ENCODE results near the gene P2RX6. TPM values are rescaled to one million over a fixed set of nuclear protein-coding genes. Genes with fewer than 3 reads are reported as not detected.
A peak's percentile ranks its signal among the peaks of the same experiment; 100 is the strongest.

P2RX6 gene
- total RNA-seq, 1 donor from 2014 or later: 11.0 TPM

DNA sequence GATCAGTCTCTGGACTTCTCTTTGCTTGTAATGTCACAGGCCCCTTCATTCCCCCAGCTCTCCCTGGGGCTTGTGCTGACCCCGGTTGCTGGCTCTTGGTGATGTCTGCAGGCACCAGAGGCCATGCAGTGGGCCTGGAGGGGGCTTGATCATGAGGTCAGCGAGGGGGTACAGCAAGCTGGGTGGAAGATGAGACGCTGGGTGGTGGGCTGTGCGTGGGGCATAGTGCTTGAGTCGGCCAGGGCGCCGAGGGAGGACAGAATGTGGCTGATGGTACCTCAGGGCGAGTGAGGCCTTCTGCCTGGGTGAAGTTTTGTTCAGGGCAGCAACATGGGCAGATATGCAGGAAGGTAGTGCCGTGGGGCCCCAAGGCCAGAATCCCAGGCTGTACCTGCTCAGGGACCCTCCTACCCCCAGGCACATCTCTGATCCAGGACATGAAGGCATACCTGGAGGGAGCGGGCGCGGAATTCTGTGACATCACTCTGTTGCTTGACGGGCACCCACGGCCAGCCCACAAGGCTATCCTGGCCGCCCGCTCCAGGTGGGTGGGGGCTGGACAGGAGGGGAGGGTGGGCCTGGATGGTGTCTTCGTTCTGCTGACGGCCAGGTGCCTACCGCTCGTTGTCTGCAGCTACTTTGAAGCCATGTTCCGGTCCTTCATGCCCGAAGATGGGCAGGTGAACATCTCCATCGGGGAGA lies 19.5 kb upstream of the P2RX6 start:
- Histone ChIP-seq H3K4me1 (ENCODE audit: control insufficient read depth in 3 of 3, insufficient read depth in 3 of 3, low read length in 3 of 3) (peaks cover 5 to 16% (median 11%) of the 10 kb centered on the region in 3 donors), H3K36me3 (ENCODE audit: control insufficient read depth in 3 of 3, insufficient read depth in 3 of 3, low read length in 3 of 3) (peaks cover 59 to 76% (median 63%) of the 10 kb centered on the region in 3 donors), H3K9ac (ENCODE audit: low read depth in 1 of 3, low read length in 3 of 3) (no peak overlapping the region), H3K4me3 (ENCODE audit: low read length in 3 of 3) (no peak overlapping the region), H3K9me3 (ENCODE audit: control insufficient read depth in 3 of 3, low read length in 3 of 3) (no peaks in the 10 kb centered on the region), H3K27me3 (ENCODE audit: control insufficient read depth in 3 of 3, insufficient read depth in 3 of 3, low read length in 3 of 3) (no peaks in the 10 kb centered on the region), H3K27ac (ENCODE audit: low read depth, low read length) (no peak overlapping the region)

DNA sequence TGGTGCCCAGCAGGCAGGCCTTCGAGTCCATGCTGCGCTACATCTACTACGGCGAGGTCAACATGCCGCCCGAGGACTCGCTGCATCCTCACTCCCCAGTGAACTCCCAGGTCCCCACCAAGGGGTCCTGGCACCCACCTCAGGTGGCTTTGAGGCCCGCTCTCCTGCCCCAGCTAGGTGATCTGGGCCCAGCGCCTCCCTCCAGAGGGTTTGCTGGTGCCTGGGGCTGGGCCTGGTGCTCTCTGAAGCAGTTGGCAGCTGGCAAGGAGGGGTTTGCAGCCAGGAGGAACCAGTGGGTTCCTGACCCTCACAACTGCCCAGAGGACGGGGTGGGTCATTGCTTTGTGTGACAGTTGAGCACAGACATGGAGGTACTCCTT lies 18.9 kb upstream of the P2RX6 start:
- Histone ChIP-seq H3K27me3 (ENCODE audit: control insufficient read depth in 3 of 3, insufficient read depth in 3 of 3, low read length in 3 of 3) (no peaks in the 10 kb centered on the region), H3K4me1 (ENCODE audit: control insufficient read depth in 3 of 3, insufficient read depth in 3 of 3, low read length in 3 of 3) (peaks cover 10 to 22% (median 16%) of the 10 kb centered on the region in 3 donors), H3K36me3 (ENCODE audit: control insufficient read depth in 3 of 3, insufficient read depth in 3 of 3, low read length in 3 of 3) (peaks cover 61 to 73% (median 64%) of the 10 kb centered on the region in 3 donors), H3K9ac (ENCODE audit: low read depth in 1 of 3, low read length in 3 of 3) (no peak overlapping the region), H3K9me3 (ENCODE audit: control insufficient read depth in 3 of 3, low read length in 3 of 3) (no peaks in the 10 kb centered on the region), H3K4me3 (ENCODE audit: low read length in 3 of 3) (no peak overlapping the region), H3K27ac (ENCODE audit: low read depth, low read length) (no peak overlapping the region)

GRCh38 chr22:20996598-20997535 lies 18.1 kb upstream of the P2RX6 start:
- Histone ChIP-seq H3K4me3 (ENCODE audit: low read length in 3 of 3) (no peak overlapping the region), H3K27me3 (ENCODE audit: control insufficient read depth in 3 of 3, insufficient read depth in 3 of 3, low read length in 3 of 3) (no peaks in the 10 kb centered on the region), H3K9ac (ENCODE audit: low read depth in 1 of 3, low read length in 3 of 3) (no peak overlapping the region), H3K36me3 (ENCODE audit: control insufficient read depth in 3 of 3, insufficient read depth in 3 of 3, low read length in 3 of 3) (peaks cover 57 to 66% (median 57%) of the 10 kb centered on the region in 3 donors), H3K9me3 (ENCODE audit: control insufficient read depth in 3 of 3, low read length in 3 of 3) (no peaks in the 10 kb centered on the region), H3K4me1 (ENCODE audit: control insufficient read depth in 3 of 3, insufficient read depth in 3 of 3, low read length in 3 of 3) (peaks cover 15 to 28% (median 22%) of the 10 kb centered on the region in 3 donors), H3K27ac (ENCODE audit: low read depth, low read length) (no peak overlapping the region)

DNA sequence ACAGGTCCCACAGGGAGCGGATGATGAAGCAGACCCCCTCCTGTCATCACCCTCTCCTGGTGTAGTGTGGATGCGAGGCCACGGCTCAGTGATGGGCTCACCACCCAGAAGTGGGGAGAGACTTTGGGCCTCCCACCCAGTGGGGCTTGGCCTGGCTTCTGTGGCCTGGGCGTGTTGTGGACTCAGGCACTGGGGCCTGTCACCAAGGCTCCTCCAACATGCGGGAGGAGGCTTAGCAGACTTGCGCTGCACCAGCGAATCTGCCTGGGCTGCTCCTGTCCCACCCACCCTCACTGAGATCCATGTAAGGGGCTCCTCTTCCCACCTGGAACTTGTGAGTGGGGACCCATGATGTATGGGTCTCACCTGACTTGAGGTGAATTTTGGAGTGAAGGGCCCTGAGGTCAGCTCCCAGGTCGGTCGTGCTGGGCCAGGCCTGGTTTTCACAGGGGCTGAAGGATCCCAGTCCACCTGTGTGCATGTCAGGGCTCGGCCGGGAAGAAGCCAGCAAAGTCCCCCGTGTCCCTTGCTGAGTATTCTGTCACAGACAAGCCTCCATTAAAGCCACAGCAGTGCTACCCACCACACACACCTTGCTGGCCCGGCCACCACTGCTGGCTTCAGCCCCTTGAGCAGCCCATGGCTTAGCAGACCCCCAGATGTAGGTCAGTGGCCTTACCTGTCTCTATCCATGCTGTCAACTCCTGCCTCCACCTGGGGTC lies 17.3 kb upstream of the P2RX6 start:
- Histone ChIP-seq H3K36me3 (ENCODE audit: control insufficient read depth in 3 of 3, insufficient read depth in 3 of 3, low read length in 3 of 3) (peaks cover 49 to 57% (median 49%) of the 10 kb centered on the region in 3 donors), H3K9me3 (ENCODE audit: control insufficient read depth in 3 of 3, low read length in 3 of 3) (no peaks in the 10 kb centered on the region), H3K27me3 (ENCODE audit: control insufficient read depth in 3 of 3, insufficient read depth in 3 of 3, low read length in 3 of 3) (no peaks in the 10 kb centered on the region), H3K4me1 (ENCODE audit: control insufficient read depth in 3 of 3, insufficient read depth in 3 of 3, low read length in 3 of 3) (peaks cover 16 to 31% (median 23%) of the 10 kb centered on the region in 3 donors), H3K27ac (ENCODE audit: low read depth, low read length) (no peak overlapping the region), H3K9ac (ENCODE audit: low read depth in 1 of 3, low read length in 3 of 3) (no peak overlapping the region), H3K4me3 (ENCODE audit: low read length in 3 of 3) (no peak overlapping the region)

GRCh38 chr22:20998411-20999336 lies 16.3 kb upstream of the P2RX6 start:
- H3K27ac ChIP-seq (ENCODE audit: low read depth, low read length): no peak overlapping the region
- H3K27me3 ChIP-seq (ENCODE audit: control insufficient read depth in 3 of 3, insufficient read depth in 3 of 3, low read length in 3 of 3): no peaks in the 10 kb centered on the region
- H3K9ac ChIP-seq (ENCODE audit: low read depth in 1 of 3, low read length in 3 of 3): no peak overlapping the region
- no peak overlapping the region for H3K4me3 ChIP-seq (ENCODE audit: low read length in 3 of 3)
- no peaks in the 10 kb centered on the region for H3K9me3 ChIP-seq (ENCODE audit: control insufficient read depth in 3 of 3, low read length in 3 of 3)
- peaks cover 41 to 49% (median 44%) of the 10 kb centered on the region in 3 donors for H3K36me3 ChIP-seq (ENCODE audit: control insufficient read depth in 3 of 3, insufficient read depth in 3 of 3, low read length in 3 of 3)
- peaks cover 26 to 40% (median 33%) of the 10 kb centered on the region in 3 donors for H3K4me1 ChIP-seq (ENCODE audit: control insufficient read depth in 3 of 3, insufficient read depth in 3 of 3, low read length in 3 of 3)

DNA sequence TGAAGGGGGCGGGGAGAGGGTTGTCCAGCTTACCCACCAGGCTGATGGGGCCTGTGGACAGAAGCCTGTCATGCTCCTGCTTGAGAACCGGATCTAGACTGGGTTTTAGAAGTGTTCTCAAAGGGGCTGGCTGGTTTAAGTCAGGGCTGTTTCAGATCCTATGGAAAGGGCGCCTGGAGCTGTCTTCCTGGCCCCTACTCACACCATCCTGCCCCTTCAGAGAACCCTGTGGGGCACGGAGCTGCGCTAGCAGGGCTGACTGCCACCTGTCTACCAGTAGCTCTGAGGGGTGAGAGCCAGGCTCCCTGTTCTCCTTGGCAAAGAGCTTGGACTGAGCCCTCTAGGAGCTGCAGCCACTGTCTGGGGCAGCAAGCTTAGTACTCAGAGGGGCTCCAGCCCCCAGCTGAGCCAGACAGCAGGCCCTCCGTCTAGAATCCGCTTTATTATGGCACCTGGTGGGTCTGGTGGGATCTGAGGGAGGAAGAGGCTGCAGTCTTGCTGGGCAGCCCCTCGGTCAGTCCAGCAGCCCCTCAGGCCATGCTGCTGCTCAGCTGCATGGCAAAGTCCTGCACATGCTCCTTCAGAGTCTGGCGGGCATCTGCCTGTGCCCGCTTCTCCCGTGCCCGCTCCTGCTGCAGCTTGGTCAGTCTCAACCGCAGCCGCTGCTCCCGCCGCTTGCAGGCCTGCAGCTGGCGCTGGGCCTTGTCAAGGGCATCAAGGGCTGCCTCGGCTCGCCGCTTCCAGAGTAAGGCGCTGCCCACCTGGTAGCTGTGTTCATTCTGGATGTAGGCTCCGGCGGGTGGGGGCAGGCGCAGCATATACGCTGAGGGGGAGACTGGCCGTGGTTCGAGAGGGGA lies 15.4 kb upstream of the P2RX6 start:
- no peak overlapping the region for H3K27ac ChIP-seq (ENCODE audit: low read depth, low read length)
- H3K9ac ChIP-seq (ENCODE audit: low read depth in 1 of 3, low read length in 3 of 3): peak overlapping the region in 2 of 3 donors; percentile 20 to 95
- no peak overlapping the region for H3K4me3 ChIP-seq (ENCODE audit: low read length in 3 of 3)

DNA sequence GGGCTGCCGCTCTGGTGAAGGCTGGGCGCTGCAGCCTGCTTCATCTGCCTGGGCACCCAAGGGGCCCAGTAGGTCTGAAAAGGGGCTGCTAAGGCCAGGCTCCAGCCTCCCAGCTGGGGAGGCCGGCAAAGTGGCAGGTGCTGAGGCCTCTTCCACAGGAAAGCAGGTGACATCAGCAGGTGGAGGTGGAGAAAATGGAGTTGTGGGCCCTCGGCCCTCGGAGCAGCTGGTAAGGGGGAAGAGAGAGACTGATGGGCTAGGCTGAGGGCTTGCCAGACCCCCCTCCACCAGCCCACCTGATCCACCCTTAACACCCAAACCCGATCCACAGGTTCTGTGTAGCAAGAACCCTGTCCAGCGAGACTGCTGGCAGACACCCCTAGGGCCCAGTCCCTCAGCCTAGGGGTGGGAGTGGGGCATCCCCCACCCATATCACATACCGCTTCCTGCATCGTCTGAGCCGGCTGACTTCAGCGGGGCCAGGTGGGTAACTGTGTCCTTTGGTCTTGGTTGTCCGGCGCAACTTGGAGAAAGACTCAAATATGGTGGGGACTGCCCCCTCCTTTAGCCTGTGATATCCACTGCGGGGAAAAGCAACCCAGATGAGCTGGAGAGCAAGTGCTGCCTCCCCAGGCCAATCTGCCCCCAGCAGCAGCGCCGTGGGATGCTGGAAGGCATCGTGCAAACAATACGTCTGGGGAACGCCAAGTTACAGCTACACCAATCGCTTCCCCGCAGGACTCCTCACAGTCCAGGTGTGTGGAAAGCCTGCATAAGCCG lies 14.6 kb upstream of the P2RX6 start:
- H3K27me3 ChIP-seq (ENCODE audit: control insufficient read depth in 3 of 3, insufficient read depth in 3 of 3, low read length in 3 of 3): no peaks in the 10 kb centered on the region
- H3K4me3 ChIP-seq (ENCODE audit: low read length in 3 of 3): peak overlapping the region; percentile 87 to 97 (median 94)
- H3K36me3 ChIP-seq (ENCODE audit: control insufficient read depth in 3 of 3, insufficient read depth in 3 of 3, low read length in 3 of 3): peaks cover 38 to 41% (median 39%) of the 10 kb centered on the region in 3 donors
- H3K27ac ChIP-seq (ENCODE audit: low read depth, low read length): peak overlapping the region; percentile 98
- H3K9ac ChIP-seq (ENCODE audit: low read depth in 1 of 3, low read length in 3 of 3): peak overlapping the region; percentile 95 to 96 (median 95)
- peaks cover 30 to 46% (median 37%) of the 10 kb centered on the region in 3 donors for H3K4me1 ChIP-seq (ENCODE audit: control insufficient read depth in 3 of 3, insufficient read depth in 3 of 3, low read length in 3 of 3)
- no peaks in the 10 kb centered on the region for H3K9me3 ChIP-seq (ENCODE audit: control insufficient read depth in 3 of 3, low read length in 3 of 3)

More for the DNA sequence above, 15.4 kb upstream of the P2RX6 start:
- no peaks in the 10 kb centered on the region for H3K9me3 ChIP-seq (ENCODE audit: control insufficient read depth in 3 of 3, low read length in 3 of 3)
- H3K36me3 ChIP-seq (ENCODE audit: control insufficient read depth in 3 of 3, insufficient read depth in 3 of 3, low read length in 3 of 3): peaks cover 40 to 44% (median 41%) of the 10 kb centered on the region in 3 donors
- H3K27me3 ChIP-seq (ENCODE audit: control insufficient read depth in 3 of 3, insufficient read depth in 3 of 3, low read length in 3 of 3): no peaks in the 10 kb centered on the region
- H3K4me1 ChIP-seq (ENCODE audit: control insufficient read depth in 3 of 3, insufficient read depth in 3 of 3, low read length in 3 of 3): peaks cover 30 to 46% (median 37%) of the 10 kb centered on the region in 3 donors

DNA sequence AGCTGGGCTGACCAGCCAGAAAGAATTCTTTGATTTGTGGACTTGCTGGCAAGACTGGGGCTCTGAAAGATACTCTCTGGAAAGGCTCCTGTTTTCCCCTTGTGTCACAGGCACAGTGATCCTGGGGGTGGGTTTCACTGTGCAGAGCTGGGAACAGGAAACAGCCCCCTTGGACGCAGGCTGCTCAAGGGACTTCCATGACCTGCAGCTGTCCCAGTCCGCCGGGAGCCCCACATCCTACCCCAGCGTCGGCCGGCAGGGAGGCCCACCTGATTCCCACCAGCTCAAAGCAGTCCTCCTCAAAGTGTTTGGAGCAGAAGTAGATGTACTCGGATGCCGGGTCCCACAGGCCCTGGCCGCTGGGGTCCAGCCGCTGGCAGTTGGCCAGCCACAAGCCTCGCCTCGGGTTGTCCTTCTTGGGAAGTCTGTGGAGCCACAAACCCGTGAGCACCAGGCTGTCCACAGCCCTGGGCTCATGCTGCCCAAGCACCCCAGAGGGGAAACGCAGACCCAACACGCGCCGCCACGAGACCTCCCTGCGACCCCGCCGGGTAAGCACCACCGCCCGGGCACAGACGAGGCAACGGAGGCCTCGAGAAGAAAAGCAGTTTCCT lies 13.9 kb upstream of the P2RX6 start:
- Histone ChIP-seq H3K9me3 (ENCODE audit: control insufficient read depth in 3 of 3, low read length in 3 of 3) (no peaks in the 10 kb centered on the region), H3K4me1 (ENCODE audit: control insufficient read depth in 3 of 3, insufficient read depth in 3 of 3, low read length in 3 of 3) (peaks cover 30 to 46% (median 37%) of the 10 kb centered on the region in 3 donors), H3K9ac (ENCODE audit: low read depth in 1 of 3, low read length in 3 of 3) (peak overlapping the region; percentile 95 to 96 (median 95)), H3K4me3 (ENCODE audit: low read length in 3 of 3) (peak overlapping the region; percentile 87 to 97 (median 94)), H3K36me3 (ENCODE audit: control insufficient read depth in 3 of 3, insufficient read depth in 3 of 3, low read length in 3 of 3) (peaks cover 35 to 36% (median 35%) of the 10 kb centered on the region in 3 donors), H3K27me3 (ENCODE audit: control insufficient read depth in 3 of 3, insufficient read depth in 3 of 3, low read length in 3 of 3) (no peaks in the 10 kb centered on the region), H3K27ac (ENCODE audit: low read depth, low read length) (peak overlapping the region; percentile 98)
